SK-N-SH (cell line): ENCODE results near the gene URM1.
A peak's percentile ranks its signal among the peaks of the same experiment; 100 is the strongest.

Source experiments
- CTCF ChIP-seq: fragments of 200-600 bp; sonication (generic); IDR thresholded peaks from 2 replicates; pipeline ENCODE4 v1.6.1; 2017; ENCODE audit warnings: antibody characterized with exemption, mild to moderate bottlenecking, moderate library complexity
- FOXM1 ChIP-seq: IDR thresholded peaks from 2 replicates; pipeline ENCODE4 v1.4.0; 2012; ENCODE audit warnings: low read depth, mild to moderate bottlenecking
- GABPA ChIP-seq: IDR thresholded peaks from 2 replicates; pipeline ENCODE4 v1.4.0; 2012; ENCODE audit warnings: low read depth, mild to moderate bottlenecking
- MEF2A ChIP-seq: IDR thresholded peaks from 2 replicates; pipeline ENCODE4 v1.4.0; 2012; ENCODE audit warnings: low read depth, borderline replicate concordance
- MXI1 ChIP-seq: IDR thresholded peaks from 2 replicates; pipeline ENCODE4 v1.6.1; 2012; ENCODE audit warnings: mild to moderate bottlenecking, low read depth, low read length, improper control_type of control experiment
- PBX3 ChIP-seq: IDR thresholded peaks from 2 replicates; pipeline ENCODE4; 2012
- POLR2AphosphoS5 ChIP-seq: IDR thresholded peaks from 2 replicates; pipeline ENCODE4 v1.6.1; 2012; ENCODE audit warnings: low read depth, low read length
- RAD21 ChIP-seq: IDR thresholded peaks from 2 replicates; pipeline ENCODE4 v1.6.1; 2012; ENCODE audit warnings: mild to moderate bottlenecking, low read length
- RCOR1 ChIP-seq: fragments of 150-350 bp; IDR thresholded peaks from 2 replicates; pipeline ENCODE4 v1.6.1; 2017; ENCODE audit warnings: antibody characterized with exemption, low read length
- SIN3A ChIP-seq: IDR thresholded peaks from 2 replicates; pipeline ENCODE4 v1.6.1; 2012; ENCODE audit warnings: low read depth, mild to moderate bottlenecking, low read length, moderate library complexity, borderline replicate concordance
- SMC3 ChIP-seq: IDR thresholded peaks from 2 replicates; pipeline ENCODE4 v1.6.1; 2012; ENCODE audit warnings: low read depth, low read length, improper control_type of control experiment
- TEAD4 ChIP-seq: IDR thresholded peaks from 2 replicates; pipeline ENCODE4 v1.4.0; 2012; ENCODE audit warnings: mild to moderate bottlenecking, borderline replicate concordance; ENCODE audit not compliant: insufficient read depth
- USF1 ChIP-seq: IDR thresholded peaks from 2 replicates; pipeline ENCODE4 v1.4.0; 2012; ENCODE audit warnings: low read depth, borderline replicate concordance
- USF2 ChIP-seq: fragments of 150-350 bp; IDR thresholded peaks from 2 replicates; pipeline ENCODE4 v1.6.1; 2017; ENCODE audit warnings: antibody characterized with exemption, low read length, low read depth, borderline replicate concordance

- TF ChIP-seq CTCF (no peak), POLR2AphosphoS5 (no peak), USF1 (no peak), GABPA (no peak), SIN3A (no peak; the same call in 1 of the 2 replicates), USF2 (no peak), MEF2A (no peak), FOXM1 (no peak), SMC3 (no peak), PBX3 (no peak), RAD21 (no peak), MXI1 (peak; percentile 41; the same call in 1 of the 2 replicates), TEAD4 (peak; percentile 41; the same call in 1 of the 2 replicates), RCOR1 (no peak)
These were observed 31.1 kb upstream of the URM1 start, which contains the start of gene SLC27A4 for GRCh38 chr9:128339761-128340690.
